Ectodermal cell (in vitro differentiated cells): ENCODE data around the gene AKAP12.
"Not testable (repeated sequence)": the region's sequence is repeated elsewhere in the genome, so short reads cannot be mapped to it uniquely, and the experiment has no call there.

ENCODE experiments used
- H3K27ac ChIP-seq: 2 replicates; pipeline ENCODE4 v1.7.0; 2013; ENCODE audit warnings: mild to moderate bottlenecking, low read depth, low read length; ENCODE audit not compliant: insufficient read depth, poor library complexity, severe bottlenecking
- H3K27me3 ChIP-seq: 2 replicates; pipeline ENCODE4 v1.7.0; 2013; ENCODE audit warnings: mild to moderate bottlenecking, low read length; ENCODE audit not compliant: insufficient read depth, control insufficient read depth, poor library complexity, severe bottlenecking
- H3K36me3 ChIP-seq: one replicate; pipeline ENCODE4 v1.7.0; 2013; ENCODE audit warnings: low read length; ENCODE audit not compliant: control insufficient read depth, insufficient read depth
- H3K4me1 ChIP-seq: one replicate; pipeline ENCODE4 v1.7.0; 2013; ENCODE audit warnings: low read length; ENCODE audit not compliant: control insufficient read depth, insufficient read depth
- H3K4me3 ChIP-seq: 2 replicates; pipeline ENCODE4 v1.7.0; 2013; ENCODE audit warnings: low read depth, low read length, control low read depth; ENCODE audit not compliant: insufficient read depth
- H3K9me3 ChIP-seq: 2 replicates; pipeline ENCODE4 v1.7.0; 2013; ENCODE audit warnings: mild to moderate bottlenecking, low read length, moderate library complexity; ENCODE audit not compliant: control insufficient read depth
- WGBS, 2 experiments: methylation state at CpG; one replicate each; pipeline ENCODE4 v1.1.7; 2013; ENCODE audit warnings: missing lambda C conversion rate in 2 of 2; 5-methylcytosine and 5-hydroxymethylcytosine counted together

AKAP12 gene

DNA sequence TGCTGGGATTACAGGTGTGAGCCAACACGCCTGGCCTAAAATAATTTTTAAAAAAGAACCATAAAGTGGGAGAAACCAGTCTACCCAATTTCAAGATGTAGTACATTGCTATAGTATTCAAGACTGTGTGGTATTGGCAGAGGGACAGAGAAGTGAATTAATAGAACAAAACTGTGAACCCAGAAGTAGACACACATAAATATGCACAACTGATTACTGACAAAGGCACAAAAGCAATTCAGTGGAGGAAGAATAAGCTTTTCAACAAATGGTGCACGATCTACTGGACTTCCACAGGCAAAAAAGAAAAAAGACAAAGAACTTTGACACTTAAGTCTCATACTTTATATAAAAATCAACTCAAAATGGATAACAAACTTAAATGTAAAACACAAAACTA, 136.1 kb downstream of the AKAP12 start:
- Histone ChIP-seq H3K4me3 (no peak overlapping the region), H3K4me1 (peaks cover 11% of the 10 kb centered on the region), H3K27me3 (no peaks in the 10 kb centered on the region), H3K27ac (no peak overlapping the region), H3K36me3 (no peaks in the 10 kb centered on the region), H3K9me3 (no peaks in the 10 kb centered on the region)
- WGBS, 2 experiments: 86 to 94% methylated on average over 2 of the region's 2 CpGs

DNA sequence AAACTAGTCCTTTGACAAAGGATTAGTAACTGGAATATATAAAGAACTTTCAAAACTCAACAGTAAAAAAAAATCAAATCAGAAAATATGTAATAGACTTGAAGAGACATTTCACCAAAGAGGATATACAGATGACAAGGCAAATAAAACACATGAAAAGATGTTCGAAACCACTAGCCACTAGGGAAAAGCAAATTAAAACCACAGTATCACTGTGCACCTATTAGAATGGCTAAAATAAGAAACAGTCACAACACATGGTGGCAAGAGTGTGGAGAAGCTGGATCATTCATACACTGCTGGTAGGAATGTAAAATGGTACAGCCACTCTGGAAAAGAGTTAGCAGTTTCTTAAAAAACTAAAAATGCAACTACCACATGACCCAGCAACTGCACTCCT, 136.7 kb downstream of the AKAP12 start:
- 100% methylated on average over 1 of the region's 1 CpG for WGBS, 2 experiments

DNA sequence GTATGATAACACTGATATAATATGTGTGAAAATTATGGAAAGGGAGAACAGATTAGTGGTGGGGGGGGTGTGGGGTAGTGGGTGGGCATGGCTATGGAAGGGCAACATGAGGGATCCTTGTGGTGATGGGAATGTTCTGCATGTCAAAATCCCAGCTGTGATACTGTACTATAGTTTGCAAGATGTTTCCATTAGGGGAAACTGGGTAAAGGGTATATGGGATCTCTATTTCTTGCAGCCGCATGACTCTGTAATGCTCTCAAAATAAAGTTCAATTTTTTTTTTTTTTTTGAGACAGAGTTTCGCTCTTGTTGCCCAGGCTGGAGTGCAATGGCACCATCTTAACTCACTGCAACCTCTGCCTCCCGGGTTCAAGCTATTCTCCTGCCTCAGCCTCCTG, 137.3 kb downstream of the AKAP12 start:
- H3K9me3 ChIP-seq: no peaks in the 10 kb centered on the region
- no peak overlapping the region for H3K27ac ChIP-seq
- no peaks in the 10 kb centered on the region for H3K27me3 ChIP-seq
- no peak overlapping the region for H3K4me3 ChIP-seq
- H3K4me1 ChIP-seq: peaks cover 11% of the 10 kb centered on the region
- 75 to 94% methylated on average over 3 of the region's 3 CpGs for WGBS, 2 experiments
- H3K36me3 ChIP-seq: no peaks in the 10 kb centered on the region

More for the DNA sequence above, 136.7 kb downstream of the AKAP12 start:
- Histone ChIP-seq H3K4me1 (peaks cover 11% of the 10 kb centered on the region), H3K4me3 (no peak overlapping the region), H3K27ac (no peak overlapping the region), H3K36me3 (no peaks in the 10 kb centered on the region), H3K27me3 (no peaks in the 10 kb centered on the region), H3K9me3 (no peaks in the 10 kb centered on the region)

DNA sequence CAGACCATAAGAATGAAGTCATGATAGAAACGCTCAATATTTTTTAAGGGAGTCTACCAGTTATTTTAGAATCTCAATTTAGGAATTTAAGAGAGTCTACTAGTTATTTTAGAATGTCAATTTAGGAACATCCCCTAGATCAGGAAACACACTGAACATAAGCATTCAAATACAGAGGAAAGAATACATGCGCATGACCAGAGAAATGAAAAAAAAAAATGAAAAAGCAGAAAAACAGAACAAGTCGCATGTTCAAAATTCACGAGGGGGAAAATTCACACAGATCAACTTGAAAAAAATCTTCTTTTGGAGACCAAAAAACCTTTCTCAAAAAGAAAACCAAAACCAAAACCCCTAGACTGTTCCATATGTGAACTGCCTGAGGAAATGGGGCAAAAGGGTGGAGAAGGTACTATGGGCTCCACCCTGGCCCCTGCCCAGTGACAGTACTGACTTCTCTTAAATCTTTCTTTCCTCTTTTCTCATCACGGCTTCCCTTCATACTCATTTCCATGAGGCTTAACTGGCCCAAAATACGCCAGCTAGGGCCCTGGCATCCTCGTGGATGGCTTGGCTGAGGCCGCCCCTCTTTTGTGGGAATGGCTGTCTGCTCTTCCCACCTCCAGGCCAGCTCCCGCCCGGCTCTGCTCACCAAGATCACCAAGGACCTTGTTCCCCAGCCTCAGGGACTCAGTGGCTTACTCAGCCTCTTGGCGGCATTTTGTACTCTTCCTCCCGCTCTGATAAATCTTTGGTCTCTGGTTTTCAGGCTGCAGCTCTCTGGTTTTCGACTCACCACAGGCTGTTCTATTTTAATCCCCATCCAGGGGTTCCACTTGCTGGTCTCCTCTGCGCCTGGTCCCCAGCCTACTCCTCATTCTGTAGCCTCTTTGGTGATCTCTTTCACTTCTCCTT, 140.4 kb downstream of the AKAP12 start:
- no peaks in the 10 kb centered on the region for H3K27me3 ChIP-seq
- H3K9me3 ChIP-seq: no peaks in the 10 kb centered on the region
- 87 to 92% methylated on average over 13 to 14 of the region's 14 CpGs for WGBS, 2 experiments
- no peak overlapping the region for H3K27ac ChIP-seq
- H3K36me3 ChIP-seq: no peaks in the 10 kb centered on the region
- H3K4me3 ChIP-seq: no peak overlapping the region
- H3K4me1 ChIP-seq: peaks cover 4% of the 10 kb centered on the region

DNA sequence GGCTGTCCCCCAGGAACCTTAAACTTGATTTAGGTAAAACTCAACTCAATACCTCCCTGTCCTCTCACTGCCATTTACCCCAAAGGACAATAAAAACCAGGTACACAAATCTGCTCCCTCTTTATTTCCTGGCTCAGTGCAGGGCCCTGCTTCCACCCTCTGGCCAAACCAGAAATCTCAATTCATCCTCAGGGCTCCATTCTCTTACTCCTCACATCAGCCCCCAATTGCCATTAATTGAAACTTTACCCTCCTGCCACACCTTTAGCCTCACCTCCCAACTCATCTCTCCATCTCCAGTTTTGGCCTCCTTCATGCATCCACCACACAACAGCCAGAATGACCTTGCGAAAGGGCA, 141.1 kb downstream of the AKAP12 start:
- no peaks in the 10 kb centered on the region for H3K9me3 ChIP-seq
- H3K4me3 ChIP-seq: no peak overlapping the region
- no peaks in the 10 kb centered on the region for H3K27me3 ChIP-seq
- H3K36me3 ChIP-seq: no peaks in the 10 kb centered on the region
- 84 to 95% methylated on average over 1 of the region's 1 CpG for WGBS, 2 experiments
- H3K4me1 ChIP-seq: peaks cover 4% of the 10 kb centered on the region
- H3K27ac ChIP-seq: no peak overlapping the region

DNA sequence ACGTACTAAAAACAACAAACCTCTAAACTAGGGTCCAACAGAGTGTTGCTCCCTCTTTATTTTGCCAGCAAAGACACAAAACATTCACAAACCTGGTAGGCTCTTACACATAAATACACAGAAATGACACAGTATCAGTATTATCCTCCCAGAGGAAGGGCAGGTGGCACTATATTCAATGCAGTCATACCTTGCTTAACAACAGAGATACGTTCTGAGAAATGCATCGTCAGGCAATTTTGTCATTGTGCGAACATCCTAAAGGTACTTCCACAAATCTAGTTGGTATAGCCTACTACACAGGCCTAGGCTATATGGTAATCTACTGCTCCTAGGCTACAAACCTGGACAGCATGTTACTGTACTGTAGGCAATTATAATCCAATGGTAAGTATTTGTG, 142.0 kb downstream of the AKAP12 start:
- no peaks in the 10 kb centered on the region for H3K27me3 ChIP-seq
- no peak overlapping the region for H3K27ac ChIP-seq
- no peak overlapping the region for H3K4me3 ChIP-seq
- 91 to 97% methylated on average over 4 of the region's 4 CpGs for WGBS, 2 experiments
- H3K9me3 ChIP-seq: no peaks in the 10 kb centered on the region
- H3K4me1 ChIP-seq: peaks cover 4% of the 10 kb centered on the region
- no peaks in the 10 kb centered on the region for H3K36me3 ChIP-seq

DNA sequence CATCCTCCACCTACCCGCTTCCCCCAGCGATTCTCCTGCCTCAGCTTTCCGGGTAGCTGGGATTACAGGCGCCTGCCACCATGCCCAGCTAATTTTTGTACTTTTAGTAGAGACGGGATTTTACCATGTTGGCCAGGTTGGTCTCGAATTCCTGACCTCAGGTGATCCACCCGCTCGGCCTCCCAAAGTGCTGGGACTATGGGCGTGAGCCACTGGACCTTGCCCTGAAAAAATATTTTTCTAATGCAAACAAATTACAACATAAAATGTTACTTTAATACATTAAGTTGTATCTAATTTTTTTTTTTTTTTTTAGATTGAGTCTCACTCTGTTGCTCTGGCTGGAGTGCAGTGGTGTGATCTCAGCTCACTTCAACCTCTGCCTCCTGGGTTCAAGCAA, 142.9 kb downstream of the AKAP12 start:
- not testable (repeated sequence) for H3K27me3 ChIP-seq, H3K27ac ChIP-seq, H3K4me1 ChIP-seq, H3K36me3 ChIP-seq, H3K9me3 ChIP-seq, H3K4me3 ChIP-seq
- WGBS, 2 experiments: 94 to 98% methylated on average over 9 of the region's 9 CpGs

DNA sequence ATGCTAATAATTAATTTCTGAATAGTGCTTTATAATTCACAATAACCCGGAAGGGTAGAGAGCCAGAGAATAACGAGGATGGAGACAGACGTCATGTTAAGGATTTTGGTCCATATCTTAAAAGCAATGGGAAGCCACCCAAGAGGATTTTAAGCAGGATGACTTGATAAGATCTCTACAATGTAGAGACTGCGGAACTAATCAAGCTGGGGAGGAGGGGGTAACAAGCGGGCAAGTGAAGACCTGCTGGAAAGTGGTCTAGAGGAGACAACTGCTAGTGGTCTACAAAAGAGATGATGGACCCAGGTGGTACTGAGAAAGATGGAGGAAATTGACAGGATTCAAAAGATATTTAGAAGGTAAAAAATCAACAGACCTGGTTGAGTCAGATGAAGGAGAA, 144.4 kb downstream of the AKAP12 start:
- WGBS, 2 experiments: 93 to 94% methylated on average over 5 of the region's 5 CpGs
- Histone ChIP-seq H3K9me3 (no peaks in the 10 kb centered on the region), H3K4me1 (peaks cover 8% of the 10 kb centered on the region), H3K27me3 (no peaks in the 10 kb centered on the region), H3K4me3 (no peak overlapping the region), H3K27ac (no peak overlapping the region), H3K36me3 (no peaks in the 10 kb centered on the region)

DNA sequence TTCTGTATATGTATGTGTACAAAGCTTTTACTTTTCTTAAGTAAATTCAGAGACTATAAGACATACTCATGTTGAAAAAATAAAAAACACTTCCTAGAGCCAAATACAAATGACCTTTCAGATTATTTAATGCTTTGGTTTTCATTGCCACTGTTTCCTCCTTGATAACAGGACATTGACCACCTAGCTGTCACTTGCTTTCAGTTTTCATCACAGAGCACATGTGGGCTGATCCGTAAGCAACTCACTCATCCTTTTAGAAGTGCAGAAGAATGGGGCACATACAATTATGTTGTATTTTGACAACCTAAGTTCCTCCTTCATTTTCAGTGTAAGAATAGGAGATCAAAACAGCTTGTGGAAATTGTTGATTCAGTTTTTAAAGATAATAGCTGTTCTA, 145.4 kb downstream of the AKAP12 start:
- 90 to 100% methylated on average over 1 of the region's 1 CpG for WGBS, 2 experiments
- no peaks in the 10 kb centered on the region for H3K27me3 ChIP-seq
- no peaks in the 10 kb centered on the region for H3K36me3 ChIP-seq
- H3K4me3 ChIP-seq: no peak overlapping the region
- peaks cover 8% of the 10 kb centered on the region for H3K4me1 ChIP-seq
- H3K9me3 ChIP-seq: no peaks in the 10 kb centered on the region
- no peak overlapping the region for H3K27ac ChIP-seq

DNA sequence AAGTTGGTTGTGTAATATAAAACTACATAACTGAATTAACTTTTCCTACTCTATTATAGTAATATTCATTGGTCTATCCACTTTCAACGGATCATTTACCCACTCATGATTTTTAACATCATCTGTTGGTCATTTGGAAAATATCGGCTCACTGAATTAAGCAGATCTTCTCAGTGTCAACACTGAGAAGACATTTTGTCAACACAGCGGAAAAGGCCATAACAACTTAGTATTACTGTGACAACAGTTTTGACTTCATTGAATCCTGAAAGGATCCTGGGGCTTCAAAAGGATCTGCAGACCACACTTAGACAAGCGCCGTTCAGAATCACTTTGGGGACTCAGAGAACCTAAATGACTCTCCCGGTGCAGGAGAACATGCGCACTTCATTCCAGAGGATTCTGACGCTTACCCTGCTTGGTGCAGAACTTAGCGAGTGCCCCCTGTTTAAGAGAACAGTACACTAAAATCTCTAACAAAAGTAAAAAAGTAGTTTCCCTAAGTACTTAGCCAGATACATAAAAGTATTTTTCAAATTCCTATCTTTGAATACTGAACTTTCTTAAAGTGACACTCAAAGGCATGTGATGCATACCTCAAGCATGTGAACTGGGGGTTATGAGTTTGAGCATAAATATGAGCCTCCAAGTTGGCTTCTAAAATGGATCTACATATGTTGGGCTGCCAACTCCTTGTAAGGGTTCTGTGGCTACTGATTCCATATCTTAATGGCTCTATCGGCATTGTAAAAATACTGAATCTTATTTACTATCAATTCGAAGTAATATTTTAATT, 147.6 kb downstream of the AKAP12 start:
- 91 to 92% methylated on average over 9 to 10 of the region's 11 CpGs for WGBS, 2 experiments
- Histone ChIP-seq H3K36me3 (no peaks in the 10 kb centered on the region), H3K4me1 (peaks cover 6% of the 10 kb centered on the region), H3K27ac (no peak overlapping the region), H3K9me3 (no peaks in the 10 kb centered on the region), H3K27me3 (no peaks in the 10 kb centered on the region), H3K4me3 (no peak overlapping the region)
